ENCODE data around the gene MYLK.

The MYLK gene

GRCh38 chr3:123819949-123820348 lies 64.2 kb downstream of the MYLK start:
- no peak for DNase-seq

GRCh38 chr3:123818921-123819429 lies 65.2 kb downstream of the MYLK start:
- no peak for DNase-seq

- no peak for DNase-seq
These were observed 65.7 kb downstream of the MYLK start for GRCh38 chr3:123818324-123818920.

GRCh38 chr3:123817413-123817812 lies 66.7 kb downstream of the MYLK start:
- DNase-seq = no peak

- no peak for DNase-seq
These were observed 67.4 kb downstream of the MYLK start for GRCh38 chr3:123816673-123817207.

- no peak for DNase-seq
These were observed 68.2 kb downstream of the MYLK start for GRCh38 chr3:123815981-123816380.

- peak; percentile 49 for DNase-seq
These were observed 70.3 kb downstream of the MYLK start for GRCh38 chr3:123813876-123814275.

GRCh38 chr3:123809597-123809996 lies 74.5 kb downstream of the MYLK start:
- DNase-seq = no peak

- no peak for DNase-seq
These were observed 75.3 kb downstream of the MYLK start for GRCh38 chr3:123808812-123809211.

- no peak for DNase-seq
These were observed 76.3 kb downstream of the MYLK start for GRCh38 chr3:123807820-123808219.

GRCh38 chr3:123805504-123805903 lies 78.6 kb downstream of the MYLK start:
- no peak for DNase-seq

- no peak for DNase-seq
These were observed 79.0 kb downstream of the MYLK start for GRCh38 chr3:123805101-123805500.

- no peak for DNase-seq
These were observed 79.5 kb downstream of the MYLK start for GRCh38 chr3:123804676-123805075.

GRCh38 chr3:123803521-123803920 lies 80.6 kb downstream of the MYLK start:
- no peak for DNase-seq

GRCh38 chr3:123802007-123802625 lies 82.0 kb downstream of the MYLK start:
- DNase-seq = no peak

GRCh38 chr3:123801474-123801873 lies 82.7 kb downstream of the MYLK start:
- no peak for DNase-seq

GRCh38 chr3:123800362-123800682 lies 83.8 kb downstream of the MYLK start:
- DNase-seq = no peak

- no peak for DNase-seq
These were observed 84.4 kb downstream of the MYLK start for GRCh38 chr3:123799544-123800361.

GRCh38 chr3:123798550-123798949 lies 85.6 kb downstream of the MYLK start:
- no peak for DNase-seq

- DNase-seq = no peak
These were observed 88.5 kb downstream of the MYLK start for GRCh38 chr3:123795471-123796251.

- no peak for DNase-seq
These were observed 90.7 kb downstream of the MYLK start for GRCh38 chr3:123793425-123793824.

GRCh38 chr3:123792473-123793201 lies 91.5 kb downstream of the MYLK start:
- no peak for DNase-seq
